Fibroblast of pulmonary artery (primary cell): ENCODE data around the gene PEAK3.

Source experiments
- DNase-seq: peaks from one replicate; pipeline ENCODE4 v3.0.0-alpha.2; 2010; ENCODE audit warnings: low read depth
- H3K4me3 ChIP-seq: replicated peaks from 2 replicates; pipeline ENCODE4 v1.5.1; 2011; ENCODE audit warnings: low read depth, mild to moderate bottlenecking, control low read depth, low read length, moderate library complexity
- TF ChIP-seq, protein P1 (sequence below): IDR thresholded peaks from 2 replicates; pipeline ENCODE4 v1.5.1; 2011; ENCODE audit warnings: mild to moderate bottlenecking, control low read depth, low read length, inconsistent platforms; ENCODE audit errors: missing control alignments

The PEAK3 gene

DNA sequence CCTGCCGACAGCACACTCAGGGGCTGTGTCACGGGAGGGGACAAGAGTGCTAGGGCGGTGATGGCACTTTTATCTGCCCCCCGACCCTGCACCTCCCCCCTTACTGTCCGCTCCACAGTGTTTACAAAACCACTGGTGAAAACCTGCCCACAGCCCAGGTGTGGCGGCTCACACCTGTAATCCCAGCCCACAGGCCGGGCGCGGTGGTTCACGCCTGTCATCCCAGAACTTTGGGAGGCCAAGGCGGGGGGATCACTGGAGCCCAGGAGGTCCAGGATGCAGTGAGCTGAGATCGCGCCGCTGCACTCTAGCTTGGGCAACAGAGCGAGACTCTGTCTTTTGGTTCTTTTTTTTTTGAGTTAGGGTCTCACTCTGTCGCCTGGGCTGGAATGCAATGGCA, 14.2 kb upstream of the PEAK3 start:
- H3K4me3 ChIP-seq, result no peak overlapping the region
- no peak for DNase-seq
- TF ChIP-seq, protein P1, sequence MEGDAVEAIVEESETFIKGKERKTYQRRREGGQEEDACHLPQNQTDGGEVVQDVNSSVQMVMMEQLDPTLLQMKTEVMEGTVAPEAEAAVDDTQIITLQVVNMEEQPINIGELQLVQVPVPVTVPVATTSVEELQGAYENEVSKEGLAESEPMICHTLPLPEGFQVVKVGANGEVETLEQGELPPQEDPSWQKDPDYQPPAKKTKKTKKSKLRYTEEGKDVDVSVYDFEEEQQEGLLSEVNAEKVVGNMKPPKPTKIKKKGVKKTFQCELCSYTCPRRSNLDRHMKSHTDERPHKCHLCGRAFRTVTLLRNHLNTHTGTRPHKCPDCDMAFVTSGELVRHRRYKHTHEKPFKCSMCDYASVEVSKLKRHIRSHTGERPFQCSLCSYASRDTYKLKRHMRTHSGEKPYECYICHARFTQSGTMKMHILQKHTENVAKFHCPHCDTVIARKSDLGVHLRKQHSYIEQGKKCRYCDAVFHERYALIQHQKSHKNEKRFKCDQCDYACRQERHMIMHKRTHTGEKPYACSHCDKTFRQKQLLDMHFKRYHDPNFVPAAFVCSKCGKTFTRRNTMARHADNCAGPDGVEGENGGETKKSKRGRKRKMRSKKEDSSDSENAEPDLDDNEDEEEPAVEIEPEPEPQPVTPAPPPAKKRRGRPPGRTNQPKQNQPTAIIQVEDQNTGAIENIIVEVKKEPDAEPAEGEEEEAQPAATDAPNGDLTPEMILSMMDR, result no peak

DNA sequence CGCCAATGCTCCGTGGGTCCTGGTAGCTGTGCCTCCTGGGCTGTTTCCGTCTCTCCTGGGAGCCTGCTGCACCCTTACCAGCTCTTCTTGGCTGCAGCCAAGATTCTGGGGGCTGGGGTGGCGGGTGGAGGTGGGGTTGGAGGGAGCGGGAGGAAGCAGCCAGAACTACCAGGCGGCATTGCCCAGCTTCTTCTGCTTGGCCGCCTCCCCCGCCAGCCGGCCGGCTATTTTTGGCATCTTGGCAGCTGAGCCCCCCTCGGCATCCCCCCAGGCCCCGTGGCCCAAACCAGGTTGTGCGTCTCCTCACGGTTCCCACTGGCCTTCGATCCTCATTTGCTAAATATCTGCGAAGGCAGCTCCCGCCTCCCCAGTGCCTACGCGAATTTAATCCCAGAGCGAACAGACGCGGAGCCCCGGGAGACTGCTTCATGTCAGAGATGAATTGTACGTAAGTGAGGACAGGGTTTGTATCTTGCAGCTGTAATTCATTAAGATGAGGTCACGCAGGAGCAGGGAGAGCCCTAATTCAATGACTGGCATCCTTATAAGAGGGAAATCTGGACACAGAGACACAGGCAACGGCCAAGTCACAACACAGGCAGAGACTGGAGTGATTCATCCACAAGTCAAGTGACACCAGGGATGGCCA, 12.8 kb upstream of the PEAK3 start:
- TF ChIP-seq, protein P1, result no peak
- H3K4me3 ChIP-seq, result no peak overlapping the region
- peak; percentile 66 for DNase-seq

DNA sequence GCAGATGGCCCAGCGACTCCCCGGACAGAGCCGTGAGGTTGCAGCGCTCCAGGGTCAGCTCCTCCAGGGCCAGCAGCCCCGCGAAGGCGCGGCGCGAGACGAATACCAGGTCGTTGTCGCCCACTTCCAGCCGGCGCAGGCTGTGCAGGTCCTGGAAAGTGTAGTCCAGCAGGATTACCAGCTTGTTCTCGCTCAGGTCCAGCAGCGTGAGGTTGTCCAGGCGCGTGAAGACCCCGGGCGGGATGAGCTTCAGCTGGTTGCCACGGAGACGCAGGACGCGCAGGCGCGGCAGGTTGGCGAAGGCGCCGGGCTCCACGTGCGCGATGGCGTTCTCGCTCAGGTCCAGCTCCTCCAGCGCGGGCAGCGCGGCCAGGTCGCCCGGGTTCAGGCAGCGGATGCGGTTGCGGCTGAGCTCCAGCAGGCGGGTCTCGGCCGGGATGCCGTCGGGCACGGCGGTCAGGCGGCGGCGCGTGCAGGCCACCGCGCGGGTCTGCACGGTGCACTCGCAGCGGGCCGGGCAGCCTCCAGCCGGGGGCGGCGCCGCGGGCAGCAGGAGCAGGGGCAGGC, 9.3 kb upstream of the PEAK3 start:
- DNase-seq, result no peak
- TF ChIP-seq, protein P1, result no peak
- H3K4me3 ChIP-seq, result no peak overlapping the region

DNA sequence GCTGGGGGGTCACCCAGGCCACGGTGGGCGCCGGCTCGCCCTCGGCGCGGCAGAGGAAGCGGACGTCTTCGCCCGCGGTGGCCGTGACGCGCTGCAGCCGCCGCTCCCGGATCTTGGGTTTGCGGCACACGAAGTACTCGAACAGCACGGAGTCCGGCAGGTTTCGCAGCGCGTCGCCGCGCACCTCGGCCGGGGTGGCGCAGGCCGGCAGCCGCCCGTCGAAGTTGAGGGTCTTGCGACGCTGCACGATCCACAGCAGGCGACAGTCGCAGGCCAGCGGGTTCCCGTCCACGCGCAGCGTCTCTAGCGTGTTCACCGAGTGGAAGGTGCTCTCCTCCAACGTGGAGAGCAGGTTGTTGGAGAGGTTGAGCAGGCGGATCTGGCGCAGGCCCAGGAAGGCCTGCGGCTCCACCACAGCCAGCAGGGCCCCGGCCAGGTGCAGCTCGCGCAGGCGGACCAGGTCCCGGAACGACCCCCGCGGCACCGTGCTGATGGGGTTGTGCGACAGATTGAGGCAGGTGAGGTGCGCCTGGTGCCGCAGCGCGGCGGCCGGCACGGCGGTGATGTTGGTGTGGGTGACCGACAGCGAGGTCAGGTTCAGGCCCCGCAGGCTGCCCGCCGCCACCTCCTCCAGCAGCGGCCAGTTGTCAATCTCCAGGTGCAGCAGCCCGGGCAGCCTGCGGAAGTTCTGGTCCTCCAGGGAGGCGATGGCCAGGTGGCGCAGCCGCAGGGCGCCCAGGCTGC, 8.6 kb upstream of the PEAK3 start:
- H3K4me3 ChIP-seq, result no peak overlapping the region
- TF ChIP-seq, protein P1, result no peak
- no peak for DNase-seq

DNA sequence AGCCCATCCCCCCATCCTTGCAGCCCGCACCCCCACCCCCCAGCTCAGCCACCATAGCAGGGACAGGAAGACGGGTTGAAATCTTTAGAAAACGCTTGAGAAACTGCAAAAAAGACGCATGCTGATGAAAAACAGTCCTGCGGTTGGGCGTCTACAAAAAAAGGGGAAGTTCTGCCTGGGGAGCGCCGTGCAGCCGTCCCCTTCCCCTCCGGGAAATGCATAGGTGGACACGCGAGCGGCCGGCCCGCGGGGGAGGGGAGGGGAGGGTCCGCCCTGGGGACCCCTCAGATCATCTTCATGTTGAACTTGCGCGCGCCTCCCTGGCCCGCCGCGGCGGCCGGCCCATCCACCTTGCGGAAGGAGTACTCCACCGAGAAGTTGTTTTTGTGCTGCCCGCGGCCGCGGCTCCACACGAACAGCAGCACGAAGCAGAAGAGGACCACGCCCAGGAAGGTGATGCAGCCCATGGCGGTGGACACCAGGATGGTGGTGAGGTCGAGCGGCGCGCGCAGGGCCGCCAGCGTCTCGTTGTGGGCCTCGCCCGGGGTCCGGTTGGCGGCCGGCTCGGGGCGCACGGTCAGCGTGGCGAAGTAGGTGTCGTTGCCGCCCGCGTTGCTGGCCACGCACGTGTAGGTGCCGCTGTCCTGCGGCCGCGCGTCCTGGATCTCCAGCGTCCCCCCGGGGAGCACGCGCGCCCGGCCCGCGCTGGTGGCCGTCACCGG, 7.9 kb upstream of the PEAK3 start:
- TF ChIP-seq, protein P1, result no peak
- H3K4me3 ChIP-seq, result no peak overlapping the region
- DNase-seq, result no peak

DNA sequence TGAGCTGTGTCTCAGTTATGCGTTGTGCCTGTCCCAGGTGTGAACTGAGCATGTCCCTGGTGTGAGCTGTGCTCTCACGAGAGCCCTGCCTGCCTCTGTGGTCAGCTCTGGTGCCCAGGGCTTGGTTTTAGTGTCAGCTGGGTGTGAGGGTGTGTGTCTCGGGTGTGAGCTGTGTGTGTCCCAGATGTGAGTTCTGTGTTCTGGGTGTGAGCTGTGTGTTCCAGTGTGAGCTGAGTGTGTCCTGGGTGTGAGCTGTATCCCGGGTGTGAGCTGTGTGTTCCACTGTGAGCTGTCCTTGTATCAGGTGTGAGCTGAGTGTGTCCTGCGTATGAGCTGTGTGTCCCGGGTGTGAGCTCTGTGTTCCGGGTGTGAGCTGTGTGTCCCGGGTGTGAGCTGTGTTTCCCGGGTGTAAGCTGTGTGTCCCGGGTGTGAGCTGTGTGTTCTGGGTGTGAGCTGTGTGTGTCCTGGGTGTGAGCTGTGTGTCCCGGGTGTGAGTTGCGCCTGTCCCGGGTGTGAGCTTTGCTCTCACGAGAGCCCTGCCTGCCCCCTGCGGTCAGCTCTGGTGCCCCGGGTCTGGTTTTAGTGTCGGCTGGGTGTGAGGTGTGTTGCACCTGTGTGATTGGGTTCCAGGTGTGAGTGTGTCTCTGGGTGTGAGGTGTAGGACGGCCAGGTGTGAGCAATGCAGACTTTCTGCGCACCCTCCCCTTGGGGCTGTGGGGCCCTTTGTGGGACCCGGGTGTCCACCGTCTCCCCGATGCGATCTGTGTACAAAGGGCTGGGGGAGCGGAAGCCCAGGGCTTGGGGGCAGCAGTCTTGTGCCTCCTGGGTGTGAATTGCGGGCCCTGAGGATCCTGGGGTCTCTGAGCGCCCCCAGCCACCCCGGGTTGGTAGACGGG, 7.1 kb upstream of the PEAK3 start:
- H3K4me3 ChIP-seq, result no peak overlapping the region
- TF ChIP-seq, protein P1, result no peak
- no peak for DNase-seq
